IPS-20b (cell line): ENCODE measurements around the gene CYP4F3.
"Not testable (repeated sequence)": the region's sequence is repeated elsewhere in the genome, so short reads cannot be mapped to it uniquely, and the experiment has no call there.

Experiments
- H3K27ac ChIP-seq: one replicate; pipeline ENCODE4 v1.5.1; 2013; ENCODE audit warnings: low read length
- H3K27me3 ChIP-seq: 2 replicates; pipeline ENCODE4 v1.6.1; 2013; ENCODE audit warnings: mild to moderate bottlenecking, low read length, inconsistent platforms; ENCODE audit not compliant: insufficient read depth
- H3K36me3 ChIP-seq: 2 replicates; pipeline ENCODE4 v1.6.1; 2013; ENCODE audit warnings: low read depth, mild to moderate bottlenecking, inconsistent platforms, low read length, moderate library complexity; ENCODE audit not compliant: insufficient read depth
- H3K4me1 ChIP-seq: 2 replicates; pipeline ENCODE4 v1.6.1; 2013; ENCODE audit warnings: mild to moderate bottlenecking, control low read depth, inconsistent platforms, low read length, moderate library complexity; ENCODE audit not compliant: insufficient read depth
- H3K4me3 ChIP-seq: 2 replicates; pipeline ENCODE4 v1.5.1; 2013; ENCODE audit warnings: mild to moderate bottlenecking, low read length, inconsistent platforms
- H3K9ac ChIP-seq: 2 replicates; pipeline ENCODE4 v1.6.1; 2013; ENCODE audit warnings: low read depth, mild to moderate bottlenecking, inconsistent platforms, low read length, moderate library complexity
- H3K9me3 ChIP-seq: 2 replicates; pipeline ENCODE4 v1.6.1; 2013; ENCODE audit warnings: mild to moderate bottlenecking, low read depth, low read length, inconsistent platforms; ENCODE audit not compliant: insufficient read depth

The CYP4F3 gene, protein sequence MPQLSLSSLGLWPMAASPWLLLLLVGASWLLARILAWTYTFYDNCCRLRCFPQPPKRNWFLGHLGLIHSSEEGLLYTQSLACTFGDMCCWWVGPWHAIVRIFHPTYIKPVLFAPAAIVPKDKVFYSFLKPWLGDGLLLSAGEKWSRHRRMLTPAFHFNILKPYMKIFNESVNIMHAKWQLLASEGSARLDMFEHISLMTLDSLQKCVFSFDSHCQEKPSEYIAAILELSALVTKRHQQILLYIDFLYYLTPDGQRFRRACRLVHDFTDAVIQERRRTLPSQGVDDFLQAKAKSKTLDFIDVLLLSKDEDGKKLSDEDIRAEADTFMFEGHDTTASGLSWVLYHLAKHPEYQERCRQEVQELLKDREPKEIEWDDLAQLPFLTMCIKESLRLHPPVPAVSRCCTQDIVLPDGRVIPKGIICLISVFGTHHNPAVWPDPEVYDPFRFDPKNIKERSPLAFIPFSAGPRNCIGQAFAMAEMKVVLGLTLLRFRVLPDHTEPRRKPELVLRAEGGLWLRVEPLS

DNA sequence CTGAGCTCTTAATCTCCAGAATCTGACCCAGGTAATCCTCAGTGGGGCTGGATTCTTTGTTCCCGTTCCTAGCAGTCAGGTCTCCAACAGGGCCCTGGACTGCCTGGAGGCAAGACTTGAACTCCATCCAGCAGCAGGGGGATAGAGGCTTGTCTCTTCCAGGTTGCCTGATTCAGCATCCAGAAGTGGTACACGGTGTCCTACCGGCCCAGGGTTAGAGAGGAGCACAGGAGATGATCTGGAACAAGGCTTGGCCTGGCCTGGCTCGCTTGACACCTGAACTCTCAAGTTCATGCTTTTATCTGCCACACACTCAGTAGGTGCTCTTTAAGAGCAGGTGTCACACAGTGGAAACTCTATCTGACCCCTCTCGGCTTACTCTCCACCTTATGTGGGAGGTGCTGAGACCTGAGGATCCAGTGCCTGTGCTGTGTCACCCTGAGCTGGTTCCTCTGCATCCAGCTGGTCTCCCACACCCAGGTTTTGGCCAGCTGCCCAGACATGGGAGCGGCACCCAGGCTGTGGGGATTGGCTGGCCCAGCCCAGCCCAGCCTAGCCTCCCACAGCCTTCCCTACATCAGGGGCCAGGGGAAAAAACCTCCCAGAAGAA is at the start of gene CYP4F3:
Gene CYP4F3 (plus strand): TSS at position 604 of the 610 bp plus-strand sequence. CDS start 519 bp downstream, outside the sequence.
- no peaks in the 10 kb centered on the region for H3K27me3 ChIP-seq
- no peak within 1 kb of the TSS for H3K4me3 ChIP-seq
- H3K4me1 ChIP-seq, result no peaks in the 10 kb centered on the region
- no peak within 1 kb of the TSS for H3K27ac ChIP-seq
- H3K9ac ChIP-seq, result no peak within 1 kb of the TSS
- H3K9me3 ChIP-seq, result peaks cover 89% of the 10 kb centered on the region
- no peaks in the 10 kb centered on the region for H3K36me3 ChIP-seq

DNA sequence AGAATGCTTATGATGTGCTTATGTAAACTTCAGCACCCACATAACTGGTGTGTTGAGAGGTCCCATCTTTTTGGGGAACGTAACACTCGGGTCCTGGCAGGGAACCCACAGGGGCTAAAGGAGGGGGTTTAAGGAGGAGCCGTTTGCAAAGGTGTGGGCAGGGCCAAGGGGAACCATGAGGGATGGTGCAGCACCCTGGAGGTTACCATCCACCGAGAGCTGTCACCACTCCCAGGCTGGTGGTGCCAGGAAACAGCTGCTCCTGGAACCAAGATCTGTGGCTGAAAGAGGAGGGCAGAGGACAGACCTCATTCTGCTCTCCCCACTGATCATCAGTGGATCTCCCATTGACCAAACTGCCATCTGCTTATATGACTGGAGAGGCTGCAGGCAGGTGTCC is 48.9 kb upstream of the CYP4F3 start:
- Histone ChIP-seq H3K27ac (no peak overlapping the region), H3K4me1 (no peaks in the 10 kb centered on the region), H3K4me3 (no peak overlapping the region), H3K9me3 (peaks cover 78% of the 10 kb centered on the region), H3K27me3 (no peaks in the 10 kb centered on the region), H3K9ac (no peak overlapping the region), H3K36me3 (no peaks in the 10 kb centered on the region)

DNA sequence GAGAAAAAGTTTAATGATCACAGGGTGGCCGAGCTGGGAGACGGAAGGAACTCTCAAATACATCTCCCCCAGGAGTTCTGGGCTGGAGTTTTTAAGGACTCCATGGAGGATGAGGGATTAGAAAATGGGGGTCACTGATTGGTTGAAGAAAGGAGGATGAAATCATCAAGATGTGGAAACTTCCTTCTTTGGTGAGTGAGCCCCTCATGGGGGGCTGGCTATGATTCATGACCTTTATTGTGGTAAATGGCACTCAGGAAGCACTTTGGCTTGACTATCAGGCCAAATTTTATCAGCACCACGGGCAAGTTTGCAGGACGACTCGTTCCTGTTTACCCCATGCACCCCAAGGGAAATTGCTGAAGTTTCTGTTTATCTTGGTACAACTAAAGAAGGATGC is 48.2 kb upstream of the CYP4F3 start:
- H3K36me3 ChIP-seq, H3K27me3 ChIP-seq, H3K4me3 ChIP-seq, H3K27ac ChIP-seq, H3K4me1 ChIP-seq, H3K9ac ChIP-seq: not testable (repeated sequence)
- H3K9me3 ChIP-seq, result peaks cover 71% of the 10 kb centered on the region

DNA sequence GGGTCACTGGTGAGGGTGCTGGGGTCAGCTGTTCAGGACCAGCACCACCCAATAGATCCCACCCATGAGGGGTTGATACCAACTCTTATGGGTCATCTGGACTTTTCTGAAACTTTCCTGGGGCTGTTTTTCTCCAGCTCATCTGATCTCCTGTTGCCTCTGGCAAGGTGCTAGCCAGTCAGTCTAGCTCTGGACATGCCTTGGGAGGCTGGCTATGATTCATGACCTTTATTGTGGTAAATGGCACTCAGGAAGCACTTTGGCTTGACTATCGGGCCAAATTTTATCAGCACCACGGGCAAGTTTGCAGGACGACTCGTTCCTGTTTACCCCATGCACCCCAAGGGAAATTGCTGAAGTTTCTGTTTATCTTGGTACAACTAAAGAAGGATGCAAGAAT is 46.9 kb upstream of the CYP4F3 start:
- H3K27ac ChIP-seq, H3K27me3 ChIP-seq, H3K36me3 ChIP-seq, H3K9ac ChIP-seq, H3K4me3 ChIP-seq, H3K4me1 ChIP-seq: not testable (repeated sequence)
- peaks cover 59% of the 10 kb centered on the region for H3K9me3 ChIP-seq

DNA sequence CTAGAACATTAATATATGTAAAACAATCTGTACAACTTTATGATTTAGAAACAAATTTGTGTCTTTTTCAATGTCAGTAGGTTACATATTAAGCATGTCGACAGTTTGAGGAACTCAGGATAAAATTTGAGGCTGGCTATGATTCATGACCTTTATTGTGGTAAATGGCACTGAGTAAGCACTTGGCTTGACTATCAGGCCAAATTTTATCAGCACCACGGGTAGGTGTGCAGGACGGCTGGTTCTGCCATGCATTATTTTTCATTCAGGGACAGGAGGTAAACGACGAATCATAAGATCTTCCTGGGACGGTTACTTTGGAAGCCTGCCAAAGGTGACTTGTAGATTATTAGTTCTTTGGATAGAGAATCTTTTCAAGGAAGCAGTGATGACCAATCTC is 45.6 kb upstream of the CYP4F3 start:
- no peak overlapping the region for H3K27ac ChIP-seq

DNA sequence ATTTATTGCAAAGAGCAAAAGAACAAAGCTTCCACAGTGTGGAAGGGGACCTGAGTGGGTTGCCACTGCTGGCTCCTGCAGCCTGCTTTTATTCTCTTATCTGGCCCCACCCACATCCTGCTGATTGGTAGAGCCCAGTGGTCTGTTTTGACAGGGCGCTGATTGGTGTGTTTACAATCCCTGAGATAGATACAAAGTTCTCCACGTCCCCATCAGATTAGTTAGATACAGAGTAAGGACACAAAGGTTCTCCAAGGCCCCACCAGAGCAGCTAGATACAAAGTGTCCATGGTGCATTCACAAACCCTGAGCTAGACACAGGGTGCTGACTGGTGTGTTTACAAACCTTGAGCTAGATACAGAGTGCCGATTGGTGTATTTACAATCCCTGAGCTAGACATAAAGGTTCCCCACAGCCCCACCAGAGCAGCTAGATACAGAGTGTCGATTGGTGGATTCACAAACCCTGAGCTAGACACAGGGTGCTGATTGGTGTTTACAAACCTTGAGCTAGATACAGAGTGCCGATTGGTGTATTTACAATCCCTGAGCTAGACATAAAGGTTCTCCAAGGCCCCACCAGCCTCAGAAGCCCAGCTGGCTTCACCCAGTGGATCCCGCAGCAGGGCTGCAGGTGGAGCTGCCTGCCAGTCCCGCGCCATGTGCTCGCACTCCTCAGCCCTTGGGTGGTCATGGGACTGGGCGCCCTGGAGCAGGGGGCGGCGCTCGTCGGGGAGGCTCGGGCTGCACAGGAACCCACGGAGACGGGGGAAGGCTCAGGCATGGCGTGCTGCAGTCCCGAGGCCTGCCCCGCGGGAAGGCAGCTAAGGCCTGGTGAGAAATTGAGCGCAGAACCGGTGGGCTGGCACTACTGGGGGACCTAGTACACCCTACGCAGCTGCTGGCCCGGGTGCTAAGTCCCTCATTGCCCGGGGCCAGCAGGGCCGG is 32.4 kb upstream of the CYP4F3 start:
- peaks cover 68% of the 10 kb centered on the region for H3K9me3 ChIP-seq
- not testable (repeated sequence) for H3K27me3 ChIP-seq, H3K4me3 ChIP-seq, H3K4me1 ChIP-seq, H3K36me3 ChIP-seq, H3K27ac ChIP-seq, H3K9ac ChIP-seq

More for the DNA sequence above, 45.6 kb upstream of the CYP4F3 start:
- Histone ChIP-seq H3K36me3 (no peaks in the 10 kb centered on the region), H3K4me1 (no peaks in the 10 kb centered on the region), H3K9ac (no peak overlapping the region), H3K4me3 (no peak overlapping the region), H3K27me3 (no peaks in the 10 kb centered on the region), H3K9me3 (peaks cover 52% of the 10 kb centered on the region)

DNA sequence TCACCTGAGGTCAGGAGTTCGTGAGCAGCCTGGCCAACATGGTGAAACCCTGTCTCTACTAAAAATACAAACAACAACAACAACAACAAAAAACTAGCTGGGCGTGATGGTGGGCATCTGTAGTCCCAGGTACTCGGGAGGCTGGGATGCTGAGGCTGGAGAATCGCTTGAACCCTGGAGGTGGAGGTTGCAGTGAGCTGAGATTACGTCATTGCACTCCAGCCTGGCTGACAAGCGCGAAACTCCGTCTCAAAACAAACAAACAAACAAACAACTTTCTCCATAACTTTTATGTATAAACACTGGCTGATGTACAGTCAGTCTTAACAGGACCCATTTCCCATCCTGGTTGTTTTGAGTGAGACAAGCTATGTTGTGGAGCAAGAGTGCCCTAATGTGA is 31.4 kb upstream of the CYP4F3 start:
- Histone ChIP-seq H3K9ac (no peak overlapping the region), H3K36me3 (no peaks in the 10 kb centered on the region), H3K27me3 (no peaks in the 10 kb centered on the region), H3K4me3 (no peak overlapping the region), H3K4me1 (no peaks in the 10 kb centered on the region), H3K27ac (no peak overlapping the region), H3K9me3 (peaks cover 73% of the 10 kb centered on the region)

DNA sequence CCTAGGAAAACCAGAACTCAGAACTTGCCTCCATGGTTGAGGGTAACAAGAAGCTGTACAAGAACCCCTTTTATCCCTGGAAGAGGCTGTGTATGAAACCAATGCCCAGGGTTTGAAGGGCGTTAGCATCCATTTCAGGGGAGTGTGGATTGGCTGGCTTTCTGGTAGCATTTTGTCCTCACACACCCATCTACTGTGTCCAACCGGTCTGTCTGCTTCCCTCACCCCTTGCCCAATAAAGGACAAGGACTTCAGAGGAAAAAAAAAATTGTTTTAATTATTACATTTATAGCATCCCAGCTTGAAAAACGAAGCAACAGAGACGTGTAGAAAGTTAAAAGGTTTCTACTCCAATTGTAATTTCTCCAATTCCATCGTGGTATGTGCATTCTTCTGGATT is 28.4 kb upstream of the CYP4F3 start:
- H3K27ac ChIP-seq, result no peak overlapping the region
- no peaks in the 10 kb centered on the region for H3K36me3 ChIP-seq
- no peak overlapping the region for H3K9ac ChIP-seq
- peaks cover 78% of the 10 kb centered on the region for H3K9me3 ChIP-seq
- no peak overlapping the region for H3K4me3 ChIP-seq
- no peaks in the 10 kb centered on the region for H3K27me3 ChIP-seq
- H3K4me1 ChIP-seq, result no peaks in the 10 kb centered on the region

DNA sequence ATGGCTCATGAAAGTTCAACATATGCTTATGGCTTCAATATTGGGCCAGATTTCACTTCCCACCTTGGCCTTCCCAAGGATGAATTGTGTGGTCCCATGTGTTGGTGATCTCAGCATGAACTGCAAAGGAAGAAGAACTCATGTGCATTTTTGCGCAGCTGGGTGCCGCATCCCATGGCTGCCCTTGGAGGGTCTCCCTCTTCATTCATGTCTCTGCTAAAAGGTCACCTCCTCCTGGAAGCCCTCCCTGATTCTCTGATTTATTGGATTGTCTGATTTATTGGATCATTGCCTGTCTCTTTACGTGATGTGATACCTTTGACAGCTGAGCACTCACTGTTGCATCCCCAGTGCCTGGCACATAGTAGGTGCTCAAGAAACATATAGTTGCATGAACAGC is 27.4 kb upstream of the CYP4F3 start:
- Histone ChIP-seq H3K4me1 (no peaks in the 10 kb centered on the region), H3K27ac (no peak overlapping the region), H3K36me3 (no peaks in the 10 kb centered on the region), H3K9me3 (peaks cover 88% of the 10 kb centered on the region), H3K27me3 (no peaks in the 10 kb centered on the region), H3K4me3 (no peak overlapping the region), H3K9ac (no peak overlapping the region)

DNA sequence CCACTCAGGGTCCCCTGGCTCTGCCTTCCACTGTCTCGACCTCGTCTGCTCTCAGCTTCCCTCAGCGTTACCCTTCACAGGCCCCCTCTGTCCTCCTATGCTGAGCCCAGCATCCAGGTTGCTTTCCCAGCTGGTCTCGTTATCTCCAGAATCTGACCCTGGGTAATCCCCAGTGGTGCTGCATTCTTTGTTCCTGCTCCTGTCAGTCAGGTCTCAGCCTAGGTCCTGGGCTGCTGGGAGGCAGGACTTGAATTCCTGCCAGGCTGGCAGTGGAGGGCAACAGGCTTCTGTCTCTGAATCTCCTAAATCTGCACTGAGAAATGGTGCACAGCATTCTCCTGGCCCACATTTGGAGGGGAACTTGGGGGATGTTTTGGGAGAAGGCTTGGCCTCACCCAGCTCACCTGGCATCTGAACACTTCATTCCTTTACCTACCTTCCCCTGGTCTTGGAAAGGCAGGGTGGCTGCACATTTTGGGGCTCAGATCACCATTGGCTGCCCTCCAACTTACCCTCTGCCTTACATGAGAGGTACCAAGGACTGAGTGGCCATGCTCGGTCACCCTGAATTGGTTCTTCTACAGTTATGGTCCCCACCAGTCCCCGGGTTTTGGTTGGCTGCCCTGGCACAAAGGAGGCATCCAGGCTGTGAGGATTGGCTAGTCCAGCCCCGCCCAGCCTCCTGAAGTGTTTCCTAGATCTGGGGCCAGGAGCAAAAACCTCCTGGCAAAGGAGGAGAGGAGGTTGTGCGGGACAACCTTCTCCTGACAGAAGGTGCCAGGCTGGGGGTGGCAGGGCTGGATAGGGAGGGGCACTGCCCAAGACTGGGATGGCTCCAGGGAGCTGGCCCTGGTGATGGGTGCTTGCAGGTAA is 26.0 kb upstream of the CYP4F3 start, which contains the start of gene CYP4F8:
Gene CYP4F8 (plus strand): TSS at position 712 of the 873 bp plus-strand sequence. CDS start 399 bp downstream, outside the sequence.
- no peak within 1 kb of the TSS for H3K9ac ChIP-seq
- no peaks in the 10 kb centered on the region for H3K27me3 ChIP-seq
- no peak within 1 kb of the TSS for H3K27ac ChIP-seq
- H3K36me3 ChIP-seq, result no peaks in the 10 kb centered on the region
- no peaks in the 10 kb centered on the region for H3K4me1 ChIP-seq
- no peak within 1 kb of the TSS for H3K4me3 ChIP-seq
- peaks cover 94% of the 10 kb centered on the region for H3K9me3 ChIP-seq

DNA sequence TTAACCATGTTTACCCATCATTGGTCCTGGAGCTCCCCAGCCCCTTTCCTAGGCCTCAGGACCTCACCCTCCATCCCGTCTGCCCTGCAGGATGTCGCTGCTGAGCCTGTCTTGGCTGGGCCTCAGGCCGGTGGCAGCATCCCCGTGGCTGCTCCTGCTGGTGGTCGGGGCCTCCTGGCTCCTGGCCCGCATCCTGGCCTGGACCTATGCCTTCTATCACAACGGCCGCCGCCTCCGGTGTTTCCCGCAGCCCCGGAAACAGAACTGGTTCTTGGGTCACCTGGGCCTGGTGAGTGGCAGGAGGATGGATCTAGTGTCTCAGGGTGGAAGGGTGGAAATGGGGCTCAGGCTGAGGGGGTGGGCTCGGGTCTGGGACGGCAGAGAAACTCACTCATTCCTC is 25.2 kb upstream of the CYP4F3 start:
- no peak overlapping the region for H3K27ac ChIP-seq
- H3K4me1 ChIP-seq, result no peaks in the 10 kb centered on the region
- peaks cover 93% of the 10 kb centered on the region for H3K9me3 ChIP-seq
- no peak overlapping the region for H3K4me3 ChIP-seq
- H3K9ac ChIP-seq, result no peak overlapping the region
- no peaks in the 10 kb centered on the region for H3K36me3 ChIP-seq
- H3K27me3 ChIP-seq, result no peaks in the 10 kb centered on the region
